ENCODE measurements around the gene MB21D2. TPM values are rescaled to one million over a fixed set of nuclear protein-coding genes. Genes with fewer than 3 reads are reported as not detected.
"Not testable (repeated sequence)": the region's sequence is repeated elsewhere in the genome, so short reads cannot be mapped to it uniquely, and the experiment has no call there.

The MB21D2 gene
- 43.2 and 54.1 TPM in 2 replicates for total RNA-seq (2014; rRNA removed; shearing (Covaris generic))

GRCh38 chr3:192917404-192918274 is at the start of gene MB21D2:
Gene MB21D2, minus strand, starts transcription at chr3:192917856. Its CDS starts 16 bp downstream, at chr3:192917840.
- DNase-seq (ENCODE audit: low read depth) = peak; percentile 92

- DNase-seq (ENCODE audit: low read depth) = not testable (repeated sequence)
Observed at GRCh38 chr3:192964959-192965719, 47.5 kb upstream of the MB21D2 start.

GRCh38 chr3:192959773-192960172 is 42.1 kb upstream of the MB21D2 start:
- no peak for DNase-seq (ENCODE audit: low read depth)

- DNase-seq (ENCODE audit: low read depth) = no peak
Observed at GRCh38 chr3:192958219-192958872, 40.7 kb upstream of the MB21D2 start.

GRCh38 chr3:192957441-192958021 is 39.9 kb upstream of the MB21D2 start:
- DNase-seq (ENCODE audit: low read depth) = peak; percentile 89

- DNase-seq (ENCODE audit: low read depth) = no peak
Observed at GRCh38 chr3:192953926-192954325, 36.3 kb upstream of the MB21D2 start.

- no peak for DNase-seq (ENCODE audit: low read depth)
Observed at GRCh38 chr3:192947421-192947820, 29.8 kb upstream of the MB21D2 start.

GRCh38 chr3:192943393-192943792 is 25.7 kb upstream of the MB21D2 start:
- DNase-seq (ENCODE audit: low read depth) = no peak

- no peak for DNase-seq (ENCODE audit: low read depth)
Observed at GRCh38 chr3:192942625-192943024, 25.0 kb upstream of the MB21D2 start.

GRCh38 chr3:192940129-192940528 is 22.5 kb upstream of the MB21D2 start:
- DNase-seq (ENCODE audit: low read depth) = peak; percentile 9

GRCh38 chr3:192935441-192935840 is 17.8 kb upstream of the MB21D2 start:
- no peak for DNase-seq (ENCODE audit: low read depth)

GRCh38 chr3:192933779-192934460 is 16.3 kb upstream of the MB21D2 start:
- no peak for DNase-seq (ENCODE audit: low read depth)

GRCh38 chr3:192933259-192933658 is 15.6 kb upstream of the MB21D2 start:
- DNase-seq (ENCODE audit: low read depth) = no peak

- no peak for DNase-seq (ENCODE audit: low read depth)
Observed at GRCh38 chr3:192931825-192932224, 14.2 kb upstream of the MB21D2 start.

- DNase-seq (ENCODE audit: low read depth) = peak; percentile 25
Observed at GRCh38 chr3:192930577-192930976, 12.9 kb upstream of the MB21D2 start.

- no peak for DNase-seq (ENCODE audit: low read depth)
Observed at GRCh38 chr3:192929755-192930547, 12.3 kb upstream of the MB21D2 start.

- DNase-seq (ENCODE audit: low read depth) = peak; percentile 21
Observed at GRCh38 chr3:192929146-192929545, 11.5 kb upstream of the MB21D2 start.

GRCh38 chr3:192928720-192929119 is 11.1 kb upstream of the MB21D2 start:
- no peak for DNase-seq (ENCODE audit: low read depth)

GRCh38 chr3:192928016-192928415 is 10.4 kb upstream of the MB21D2 start:
- no peak for DNase-seq (ENCODE audit: low read depth)

- no peak for DNase-seq (ENCODE audit: low read depth)
Observed at GRCh38 chr3:192927016-192927415, 9.4 kb upstream of the MB21D2 start.
